NCI-H1092 treated with DMSO at 0.1 percent for 48 hours (cell line): ENCODE measurements around the gene PNMA6A.
"Not testable (repeated sequence)": the region's sequence is repeated elsewhere in the genome, so short reads cannot be mapped to it uniquely, and the experiment has no call there.

ENCODE experiments used
- DNase-seq: peaks from one replicate; lab custom pipeline; 2025; lab: John Stamatoyannopoulos, UW

The PNMA6A gene

DNA sequence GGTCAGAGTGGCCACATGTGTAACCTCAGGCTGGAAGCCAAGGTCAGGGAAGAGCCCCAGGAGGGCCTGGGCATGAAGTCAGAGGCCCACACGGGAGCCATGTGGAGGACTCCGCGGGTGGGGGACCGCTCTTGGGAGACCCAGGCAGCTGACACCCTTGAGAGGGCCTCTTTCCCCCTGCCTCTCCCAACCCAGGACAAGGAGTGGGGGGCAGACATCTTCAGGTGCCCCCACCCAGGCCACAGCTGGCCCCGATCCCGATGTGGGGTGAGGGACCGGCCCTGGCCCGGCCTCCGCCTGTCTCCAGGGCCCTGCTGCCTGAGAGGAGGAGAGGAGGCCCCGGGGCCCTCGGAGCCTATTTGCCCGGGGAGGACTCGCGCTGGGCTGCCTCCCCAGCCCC is 3.1 kb downstream of the PNMA6A start:
- DNase-seq: no peak

DNA sequence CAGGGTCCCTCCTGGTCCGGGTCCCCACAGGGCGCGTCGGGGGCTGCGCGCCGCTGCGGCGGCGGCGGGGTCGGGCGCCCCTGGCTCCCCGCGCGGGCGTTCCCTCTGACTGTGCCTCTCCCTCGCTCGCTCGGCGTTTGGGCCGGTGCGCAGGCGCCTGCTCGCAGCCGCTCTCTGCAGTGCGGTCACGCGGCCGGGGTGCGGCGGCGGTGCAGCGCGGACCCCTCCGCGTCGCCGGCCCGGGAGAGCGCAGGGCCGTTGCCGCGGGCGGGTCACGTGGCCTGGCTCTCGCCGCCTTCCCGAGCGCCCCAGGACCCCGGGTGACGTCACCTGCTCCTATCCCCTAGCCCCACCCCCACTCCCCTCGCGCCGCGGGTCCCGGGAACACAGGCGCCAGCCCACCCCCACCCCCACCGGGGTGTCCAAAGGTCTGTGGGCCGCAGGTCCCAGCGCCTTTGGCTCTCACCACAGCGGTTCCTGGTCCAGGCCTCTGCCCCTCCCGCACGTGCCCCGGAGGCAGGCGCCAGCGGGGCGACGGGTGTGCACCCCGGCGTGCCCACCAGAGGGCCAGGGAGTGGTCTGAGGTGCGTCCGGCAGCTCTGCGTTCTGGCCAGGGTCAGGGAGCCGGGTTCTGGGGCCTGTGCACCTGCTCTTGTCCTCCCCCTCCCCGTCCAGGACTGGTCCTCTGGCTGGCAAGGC is 5.3 kb downstream of the PNMA6A start:
- not testable (repeated sequence) for DNase-seq

DNA sequence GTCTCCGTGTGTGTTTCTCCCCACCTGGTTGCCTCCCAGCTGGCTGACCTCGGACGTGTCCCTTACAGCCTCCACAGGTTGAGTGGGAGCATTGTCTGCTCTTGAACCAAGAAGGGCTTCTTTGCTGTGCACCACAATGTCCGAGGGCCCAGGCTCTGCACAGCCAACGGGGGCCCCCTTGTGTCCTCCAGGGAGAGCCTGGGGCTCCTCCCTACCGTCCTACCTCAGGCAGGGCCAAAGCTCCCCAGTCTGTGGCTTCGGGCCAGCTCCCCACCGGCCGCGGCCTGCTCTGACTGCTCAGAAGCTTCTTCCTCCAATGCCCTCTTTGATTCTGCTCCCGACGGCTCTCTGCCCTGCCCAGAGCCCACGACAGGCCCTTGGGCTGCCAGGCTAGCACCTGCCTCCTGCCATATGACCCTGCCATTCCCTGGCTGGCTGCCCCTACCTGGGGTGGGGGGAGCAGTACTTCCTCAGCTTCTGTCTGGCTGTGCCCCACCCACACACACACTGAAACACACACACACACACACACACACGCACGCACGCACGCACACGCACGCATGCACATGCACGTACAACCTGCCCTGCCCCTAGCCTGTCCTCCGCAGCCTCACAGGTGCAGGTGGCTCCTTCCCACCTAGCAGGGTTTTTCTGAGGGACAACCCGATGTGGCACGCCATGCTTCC is 11.1 kb downstream of the PNMA6A start:
- DNase-seq: not testable (repeated sequence)

DNA sequence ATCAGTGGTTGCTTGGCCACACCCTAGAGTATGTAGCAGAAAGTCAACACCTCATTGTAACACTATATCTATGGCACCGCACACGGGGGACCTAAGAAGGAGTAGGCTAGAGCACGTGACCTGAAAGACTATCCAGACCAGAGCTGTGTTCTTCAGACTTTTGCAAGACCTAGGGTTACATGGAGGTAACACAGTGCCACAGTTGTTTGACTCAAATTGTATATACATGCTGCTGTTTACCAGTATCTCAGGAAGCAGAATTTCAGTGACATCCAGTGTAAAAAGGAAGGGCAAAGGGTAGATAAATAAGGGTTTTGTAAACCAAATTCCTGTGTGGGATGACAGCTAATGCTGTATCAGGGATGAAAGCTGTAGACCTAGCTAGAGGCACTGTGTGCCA is 30.2 kb downstream of the PNMA6A start:
- no peak for DNase-seq

DNA sequence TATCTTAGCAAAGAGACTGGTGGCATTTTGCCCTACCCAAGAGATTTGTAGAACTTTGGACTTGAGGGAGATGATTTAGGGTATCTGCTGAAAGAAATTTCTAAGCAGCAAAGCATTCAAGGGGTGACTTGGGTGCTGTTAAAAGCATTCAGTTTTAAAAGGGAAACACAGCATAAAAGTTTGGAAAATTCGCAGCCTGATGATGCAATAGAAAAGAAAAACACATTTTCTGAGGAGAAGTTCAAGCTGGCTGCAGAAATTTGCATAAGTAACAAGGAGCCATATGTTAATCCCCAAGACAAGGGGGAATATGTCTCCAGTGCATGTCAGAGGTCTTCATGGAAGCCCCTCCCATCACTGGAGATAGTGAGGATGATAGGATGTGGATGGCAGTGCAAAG is 32.7 kb downstream of the PNMA6A start:
- DNase-seq: not testable (repeated sequence)

DNA sequence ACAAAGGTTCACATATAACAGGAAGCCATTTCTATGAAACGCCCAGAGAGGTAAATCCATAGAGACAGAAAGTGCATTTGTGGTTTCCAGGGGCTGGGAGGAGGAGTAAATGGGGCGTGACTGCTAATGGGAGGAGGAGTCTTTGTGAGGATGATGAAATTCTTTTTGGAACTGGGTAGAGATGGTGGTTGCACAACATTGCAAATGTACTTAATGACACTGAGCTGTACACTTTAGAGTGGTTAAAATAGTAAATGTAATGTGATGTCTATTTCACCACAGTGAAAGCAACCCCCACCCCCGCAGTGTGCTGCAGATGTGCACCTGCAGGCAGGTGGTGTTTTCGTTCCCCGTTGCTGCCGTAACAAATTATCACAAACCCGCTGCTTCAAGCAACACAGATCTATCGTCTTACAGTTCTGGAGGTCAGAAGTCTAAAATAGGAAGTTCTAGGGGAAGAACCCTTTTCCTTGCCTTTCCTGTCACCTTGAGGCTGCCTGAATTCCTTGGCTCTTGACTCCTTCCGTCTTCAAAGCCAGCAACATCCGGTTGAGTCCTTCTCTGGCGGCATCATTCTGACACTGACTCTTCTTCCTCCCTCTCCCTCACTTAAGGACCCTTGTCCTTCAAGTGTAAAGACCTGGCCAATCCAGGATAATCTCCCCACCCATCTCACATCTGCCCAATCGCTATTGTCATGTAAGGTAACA is 34.0 kb downstream of the PNMA6A start:
- DNase-seq: not testable (repeated sequence)

DNA sequence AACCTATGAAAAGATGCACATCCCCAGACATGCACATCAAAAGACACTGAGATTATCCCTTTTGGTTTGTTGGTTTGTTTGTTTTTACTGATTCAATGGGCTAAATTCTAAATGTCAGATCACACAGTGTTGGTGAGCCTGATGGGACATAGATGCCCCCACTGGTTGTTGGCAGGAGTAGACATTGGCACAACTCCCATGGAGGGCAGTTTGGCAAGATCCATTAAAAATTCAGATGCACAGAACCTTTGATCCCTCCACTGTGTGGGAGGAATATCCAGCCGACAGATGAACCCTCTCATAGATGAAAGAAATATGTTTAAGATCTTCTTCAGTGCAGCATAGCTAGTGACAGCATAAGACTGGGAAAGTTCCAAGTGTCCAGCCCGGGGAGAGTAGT is 38.5 kb downstream of the PNMA6A start:
- DNase-seq: not testable (repeated sequence)

DNA sequence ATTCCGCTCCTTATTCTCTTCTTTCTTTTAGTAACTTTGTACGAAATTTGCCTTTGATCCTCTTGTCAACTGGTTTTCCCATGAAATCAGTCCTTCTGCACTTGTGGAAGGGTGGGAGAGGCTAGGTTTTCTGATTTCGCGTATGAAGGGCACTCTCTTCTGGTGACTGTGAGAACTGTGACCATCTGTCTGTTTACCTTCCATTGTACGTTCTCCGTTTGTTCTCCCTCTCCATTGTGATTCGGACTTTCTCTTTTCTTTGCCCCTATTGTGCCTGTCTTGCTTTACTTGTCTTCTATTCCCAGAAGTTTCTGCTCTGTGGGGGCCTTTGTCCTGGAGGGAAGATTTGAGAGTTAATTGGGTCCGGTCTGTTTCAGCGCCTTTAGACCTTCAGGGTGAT is 41.6 kb downstream of the PNMA6A start:
- not testable (repeated sequence) for DNase-seq

DNA sequence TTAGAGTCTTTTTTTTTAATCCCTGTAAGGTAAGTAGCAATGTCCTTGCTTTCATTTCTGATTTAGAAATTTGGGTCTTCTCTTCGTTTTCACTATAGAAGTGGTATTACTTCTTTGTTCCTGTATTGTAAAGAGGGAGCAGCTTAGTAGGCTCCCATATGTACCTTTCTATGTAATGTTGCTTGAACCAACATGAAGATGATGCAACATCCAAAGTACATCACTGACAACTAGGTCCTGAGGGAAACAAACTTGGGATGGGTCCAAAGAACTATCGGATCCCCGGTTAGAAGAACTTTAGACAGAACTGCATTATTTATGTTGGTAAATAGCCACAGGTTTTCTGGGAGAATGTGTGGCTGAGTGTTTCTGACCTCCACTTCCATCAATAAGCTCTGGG is 45.5 kb downstream of the PNMA6A start:
- DNase-seq: not testable (repeated sequence)

DNA sequence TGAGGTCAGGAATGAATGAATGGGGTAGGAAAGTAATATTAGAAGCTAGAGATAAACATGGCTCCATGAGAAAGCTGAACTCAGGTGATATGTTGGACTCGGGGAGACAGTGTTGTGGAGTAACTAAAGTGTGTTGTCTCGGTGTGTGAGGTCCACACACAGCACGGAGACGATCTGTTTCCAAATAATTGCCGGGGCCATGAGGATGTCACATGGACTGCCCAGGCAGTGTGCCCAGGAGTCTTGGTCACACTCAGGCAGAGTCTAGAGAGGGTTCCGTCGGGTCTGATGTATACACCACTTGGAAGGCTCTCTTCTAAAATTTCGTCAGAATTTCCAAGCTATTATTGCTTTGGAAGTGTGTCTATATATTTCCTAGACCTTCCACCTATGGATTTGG is 48.0 kb downstream of the PNMA6A start:
- DNase-seq: not testable (repeated sequence)

DNA sequence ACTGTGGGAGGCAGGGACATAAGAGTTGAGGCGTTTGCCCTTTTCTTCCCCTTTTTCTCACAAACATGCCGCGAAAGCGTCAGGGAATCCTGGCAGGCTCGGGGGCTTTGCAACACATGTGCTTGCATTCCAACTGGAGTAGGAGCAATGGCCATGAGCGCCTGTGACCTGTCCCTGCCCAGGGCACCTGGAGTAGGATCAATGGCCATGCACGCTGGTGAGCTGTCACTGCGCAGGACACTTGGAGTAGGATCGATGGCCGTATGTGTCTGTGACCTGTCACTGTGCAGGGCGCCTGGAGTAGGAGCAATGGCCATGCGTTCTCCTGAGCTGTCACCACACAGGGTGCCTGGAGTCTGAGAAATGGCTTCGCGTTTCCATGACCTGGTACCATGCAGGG is 51.2 kb downstream of the PNMA6A start:
- DNase-seq: not testable (repeated sequence)
